Measurements from ENCODE around the gene SEPTIN2.
"Not testable (repeated sequence)": the region's sequence is repeated elsewhere in the genome, so short reads cannot be mapped to it uniquely, and the experiment has no call there.

SEPTIN2 gene

GRCh38 chr2:241376808-241377207 is 61.1 kb downstream of the SEPTIN2 start:
- TF ChIP-seq CTCF (IDR thresholded peaks at IDR 0.05; ENCODE audit: borderline replicate concordance, control extremely low read depth, extremely low read depth, insufficient read depth, missing control alignments), result no peak
- in situ Hi-C loops (cut with MboI; ENCODE audit: low sequenced_read_pairs, unreplicated experiment), result no loop called here
- DNase-seq (ENCODE audit: low spot score), result no peak

GRCh38 chr2:241378816-241379215 is 63.1 kb downstream of the SEPTIN2 start:
- no peak for DNase-seq (ENCODE audit: low spot score)
- in situ Hi-C loops (cut with MboI; ENCODE audit: low sequenced_read_pairs, unreplicated experiment), result no loop called here
- no peak for TF ChIP-seq CTCF (IDR thresholded peaks at IDR 0.05; ENCODE audit: borderline replicate concordance, control extremely low read depth, extremely low read depth, insufficient read depth, missing control alignments)

- no peak for DNase-seq (ENCODE audit: low spot score)
- in situ Hi-C loops (cut with MboI; ENCODE audit: low sequenced_read_pairs, unreplicated experiment), result no loop called here
Measured at GRCh38 chr2:241379481-241380480, 64.1 kb downstream of the SEPTIN2 start.

GRCh38 chr2:241381872-241382271 is 66.1 kb downstream of the SEPTIN2 start:
- in situ Hi-C loops (cut with MboI; ENCODE audit: low sequenced_read_pairs, unreplicated experiment), result no loop called here
- no peak for TF ChIP-seq CTCF (IDR thresholded peaks at IDR 0.05; ENCODE audit: borderline replicate concordance, control extremely low read depth, extremely low read depth, insufficient read depth, missing control alignments)
- no peak for DNase-seq (ENCODE audit: low spot score)

More at GRCh38 chr2:241379481-241380480, 64.1 kb downstream of the SEPTIN2 start:
- TF ChIP-seq CTCF (IDR thresholded peaks at IDR 0.05; ENCODE audit: borderline replicate concordance, control extremely low read depth, extremely low read depth, insufficient read depth, missing control alignments), result no peak

- DNase-seq (ENCODE audit: low spot score); in situ Hi-C loops (cut with MboI; ENCODE audit: low sequenced_read_pairs, unreplicated experiment): not testable (repeated sequence)
Measured at GRCh38 chr2:241385450-241385849, 69.7 kb downstream of the SEPTIN2 start.

GRCh38 chr2:241386519-241386918 is 70.8 kb downstream of the SEPTIN2 start:
- no peak for TF ChIP-seq CTCF (IDR thresholded peaks at IDR 0.05; ENCODE audit: borderline replicate concordance, control extremely low read depth, extremely low read depth, insufficient read depth, missing control alignments)
- DNase-seq (ENCODE audit: low spot score), result no peak
- in situ Hi-C loops (cut with MboI; ENCODE audit: low sequenced_read_pairs, unreplicated experiment), result no loop called here

- in situ Hi-C loops (cut with MboI; ENCODE audit: low sequenced_read_pairs, unreplicated experiment), result no loop called here
- DNase-seq (ENCODE audit: low spot score), result no peak
- no peak for TF ChIP-seq CTCF (IDR thresholded peaks at IDR 0.05; ENCODE audit: borderline replicate concordance, control extremely low read depth, extremely low read depth, insufficient read depth, missing control alignments)
Measured at GRCh38 chr2:241389697-241390096, 74.0 kb downstream of the SEPTIN2 start.

Data from GM13976 (cell line).